ENCODE results near the gene ATP11C.

The ATP11C gene

DNA sequence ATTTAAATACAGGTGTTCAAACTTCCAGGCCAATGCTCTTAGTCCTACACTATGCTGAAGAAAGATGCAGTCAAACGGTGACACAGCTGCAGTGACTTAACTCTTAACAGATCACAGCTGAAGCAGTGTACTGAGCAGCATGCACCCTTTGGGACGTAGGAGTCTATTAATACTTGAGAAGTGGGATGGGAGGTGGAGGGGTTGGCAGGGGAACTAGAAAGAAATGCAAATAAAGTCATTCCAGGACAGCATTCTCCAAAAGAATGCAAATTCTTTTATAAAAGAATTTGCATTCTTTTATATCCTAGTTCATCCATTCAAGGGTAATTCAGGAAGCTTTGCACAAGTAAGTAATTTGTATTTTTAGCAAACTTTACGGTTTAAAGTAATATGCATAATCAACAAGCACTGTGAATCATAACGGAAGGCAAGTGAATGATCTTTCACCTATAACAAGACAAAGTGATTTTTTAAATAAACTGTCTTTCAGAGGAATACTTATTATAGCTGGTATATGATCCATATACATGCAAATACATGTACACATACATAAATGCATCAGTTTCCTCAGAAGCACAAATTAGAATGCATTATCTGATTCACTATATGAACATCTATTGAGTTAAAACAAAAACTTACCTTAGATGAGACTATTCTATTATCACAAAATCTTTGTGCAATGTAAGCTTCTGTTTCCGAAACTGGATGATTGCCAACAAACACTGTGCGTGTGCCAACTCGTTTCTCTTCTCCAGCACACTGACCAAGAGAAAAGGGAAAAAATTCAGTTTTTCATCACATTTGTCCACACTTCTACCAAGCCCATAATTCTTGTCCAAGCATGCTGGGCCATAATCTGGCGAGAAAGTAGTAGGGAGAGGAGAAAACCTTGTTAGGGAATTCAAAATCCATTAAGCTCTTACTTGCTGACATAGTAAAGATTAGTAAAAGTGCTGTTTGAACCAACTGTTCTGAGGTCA lies 106.5 kb downstream of the ATP11C start:
- TF ChIP-seq, protein P1, sequence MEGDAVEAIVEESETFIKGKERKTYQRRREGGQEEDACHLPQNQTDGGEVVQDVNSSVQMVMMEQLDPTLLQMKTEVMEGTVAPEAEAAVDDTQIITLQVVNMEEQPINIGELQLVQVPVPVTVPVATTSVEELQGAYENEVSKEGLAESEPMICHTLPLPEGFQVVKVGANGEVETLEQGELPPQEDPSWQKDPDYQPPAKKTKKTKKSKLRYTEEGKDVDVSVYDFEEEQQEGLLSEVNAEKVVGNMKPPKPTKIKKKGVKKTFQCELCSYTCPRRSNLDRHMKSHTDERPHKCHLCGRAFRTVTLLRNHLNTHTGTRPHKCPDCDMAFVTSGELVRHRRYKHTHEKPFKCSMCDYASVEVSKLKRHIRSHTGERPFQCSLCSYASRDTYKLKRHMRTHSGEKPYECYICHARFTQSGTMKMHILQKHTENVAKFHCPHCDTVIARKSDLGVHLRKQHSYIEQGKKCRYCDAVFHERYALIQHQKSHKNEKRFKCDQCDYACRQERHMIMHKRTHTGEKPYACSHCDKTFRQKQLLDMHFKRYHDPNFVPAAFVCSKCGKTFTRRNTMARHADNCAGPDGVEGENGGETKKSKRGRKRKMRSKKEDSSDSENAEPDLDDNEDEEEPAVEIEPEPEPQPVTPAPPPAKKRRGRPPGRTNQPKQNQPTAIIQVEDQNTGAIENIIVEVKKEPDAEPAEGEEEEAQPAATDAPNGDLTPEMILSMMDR (IDR thresholded peaks at IDR 0.05; ENCODE audit: low read depth, low read length), result no peak
- peak; percentile 14 for DNase-seq (ENCODE audit: extremely low read depth, low read depth)

DNA sequence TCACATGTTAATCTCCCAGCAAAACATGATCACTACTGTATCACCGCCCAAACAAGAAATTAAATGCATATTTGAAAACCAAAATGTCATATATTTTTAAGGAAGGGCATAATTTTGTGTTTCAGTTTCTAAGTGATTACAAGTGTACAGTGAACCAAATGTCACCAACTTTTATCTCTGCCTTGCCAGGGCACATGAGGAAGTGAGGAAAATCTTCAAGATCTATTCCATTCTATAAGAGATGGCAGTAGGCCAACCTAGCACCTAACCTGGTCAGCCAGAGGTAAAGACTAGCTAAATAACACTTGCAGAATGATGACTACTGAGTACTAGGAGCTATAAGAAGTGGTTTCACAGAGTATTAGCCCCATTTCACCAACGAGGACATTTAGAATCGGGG lies 107.2 kb downstream of the ATP11C start:
- no peak for DNase-seq (ENCODE audit: extremely low read depth, low read depth)
- TF ChIP-seq, protein P1 (IDR thresholded peaks at IDR 0.05; ENCODE audit: low read depth, low read length), result no peak

DNA sequence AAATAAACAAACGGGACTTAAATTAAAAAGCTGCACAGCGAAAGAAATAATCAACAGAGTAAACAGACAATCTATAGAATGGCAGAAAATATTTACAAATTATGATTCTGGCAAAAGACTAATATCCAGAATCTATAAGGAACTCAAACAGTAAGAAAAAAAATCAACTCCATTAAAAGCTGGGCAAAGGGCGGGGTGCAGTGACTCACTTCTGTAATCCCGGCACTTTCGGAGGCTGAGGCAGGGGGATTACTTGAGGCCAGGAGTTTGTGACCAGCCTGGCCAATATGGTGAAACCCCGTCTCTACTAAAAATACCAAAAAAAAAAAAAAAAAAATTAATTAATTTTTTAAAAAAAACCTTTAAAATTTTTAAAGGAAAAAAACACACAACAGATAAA lies 109.0 kb downstream of the ATP11C start:
- TF ChIP-seq, protein P1 (IDR thresholded peaks at IDR 0.05; ENCODE audit: low read depth, low read length), result no peak
- no peak for DNase-seq (ENCODE audit: extremely low read depth, low read depth)

DNA sequence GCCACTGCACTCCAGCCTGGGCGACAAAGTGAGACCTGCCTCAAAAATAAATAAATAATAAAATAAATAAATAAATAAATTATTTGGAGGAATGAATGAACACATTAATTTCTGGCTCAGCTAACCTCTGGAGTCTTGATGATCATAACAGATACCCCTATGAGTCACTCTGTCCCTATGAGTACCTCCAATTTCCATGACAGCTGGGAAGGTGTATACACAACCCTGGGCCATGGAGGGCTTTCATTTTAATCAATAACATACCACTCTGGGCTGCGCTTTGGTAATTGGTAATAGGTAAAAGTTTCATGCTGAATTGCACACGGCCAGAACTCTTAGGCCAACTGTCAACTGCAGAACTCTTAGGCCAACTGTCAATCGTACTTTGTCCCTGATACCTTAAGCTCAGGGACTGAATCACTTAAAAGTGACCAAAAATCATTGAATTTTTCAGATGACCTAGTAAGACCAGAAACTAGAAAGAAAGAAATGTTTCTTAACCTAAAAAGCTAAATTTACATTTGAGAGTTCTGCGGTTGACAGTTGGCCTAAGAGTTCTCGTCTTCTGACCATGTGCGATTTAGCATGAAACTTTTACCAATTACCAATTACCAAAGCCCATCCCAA lies 112.4 kb downstream of the ATP11C start:
- DNase-seq (ENCODE audit: extremely low read depth, low read depth), result no peak
- TF ChIP-seq, protein P1 (IDR thresholded peaks at IDR 0.05; ENCODE audit: low read depth, low read length), result no peak

DNA sequence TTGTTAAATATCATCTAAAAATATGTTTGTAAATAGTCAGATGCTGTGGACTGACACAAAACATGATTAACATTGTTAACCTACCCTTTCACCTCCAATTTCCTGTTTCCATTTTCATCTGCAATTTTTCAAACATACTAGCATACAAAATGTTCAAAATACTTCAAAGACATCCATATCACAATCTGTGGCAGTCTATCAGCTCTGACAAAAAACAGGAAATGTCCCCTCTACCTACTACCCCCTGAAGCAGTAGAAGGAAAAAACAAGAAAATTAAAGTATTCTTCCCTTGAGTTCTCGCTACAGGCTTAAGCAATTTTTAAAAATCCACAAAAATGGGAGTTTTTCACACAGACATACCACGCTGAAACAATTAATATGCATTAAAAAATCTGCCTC lies 116.6 kb downstream of the ATP11C start:
- no peak for DNase-seq (ENCODE audit: extremely low read depth, low read depth)
- TF ChIP-seq, protein P1 (IDR thresholded peaks at IDR 0.05; ENCODE audit: low read depth, low read length), result no peak

DNA sequence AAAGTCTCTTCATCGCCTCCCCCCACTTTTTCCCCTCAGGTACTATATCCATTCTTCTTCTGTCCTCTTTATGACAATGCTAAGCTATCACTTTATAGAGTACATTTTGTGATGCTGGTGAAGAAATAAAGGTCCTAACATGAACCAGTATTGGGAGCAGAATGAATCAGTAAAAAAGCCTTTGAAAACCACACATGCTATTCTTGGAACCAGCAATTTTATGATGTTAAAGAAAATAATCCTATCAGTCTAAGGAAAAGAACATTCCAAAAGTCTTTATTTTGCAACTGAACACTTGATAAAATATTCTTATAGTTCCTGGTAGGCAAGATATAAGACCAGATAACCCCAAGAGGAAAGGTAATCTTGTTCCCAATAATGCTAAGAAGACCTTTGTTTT lies 117.1 kb downstream of the ATP11C start:
- no peak for DNase-seq (ENCODE audit: extremely low read depth, low read depth)
- TF ChIP-seq, protein P1 (IDR thresholded peaks at IDR 0.05; ENCODE audit: low read depth, low read length), result no peak
